Right atrium auricular region (tissue), 2 donors: ENCODE data around the gene POC1B. TPM values are rescaled to one million over a fixed set of nuclear protein-coding genes. Genes with fewer than 3 reads are reported as not detected.

Experiments used
- DNase-seq: peaks from one replicate; pipeline ENCODE4 v3.0.0-alpha.2; 2019; ENCODE audit warnings: low spot score
- H3K27ac ChIP-seq, 2 donors: fragments of 200-600 bp; sonication (generic); 1 replicate in 1 of 2; 2 replicates in 1 of 2; pipeline ENCODE4 v1.5.1; 2016 to 2019
- H3K27me3 ChIP-seq, 2 donors: fragments of 200-600 bp; sonication (generic); one replicate each; pipeline versions ENCODE4 v1.5.1 to v1.6.0; 2017 to 2019
- H3K36me3 ChIP-seq: fragments of 200-600 bp; sonication (generic); one replicate; pipeline ENCODE4 v1.5.1; 2016
- H3K4me1 ChIP-seq, 2 donors: fragments of 200-600 bp; sonication (generic); one replicate each; pipeline versions ENCODE4 v1.5.1 to v1.6.0; 2017 to 2019
- H3K4me3 ChIP-seq, 2 donors: fragments of 200-600 bp; sonication (generic); 1 replicate in 1 of 2; 2 replicates in 1 of 2; pipeline ENCODE4 v1.5.1; 2017 to 2019; ENCODE audit warnings: mild to moderate bottlenecking in 1 of 2, moderate library complexity in 1 of 2
- H3K9me3 ChIP-seq, 2 donors: fragments of 200-600 bp; sonication (generic); one replicate each; pipeline ENCODE4 v1.5.1; 2019
- CTCF ChIP-seq, 2 donors: fragments of 200-600 bp; sonication (generic); IDR thresholded peaks; one replicate each; pipeline ENCODE4 v1.5.1; 2019; ENCODE audit warnings: antibody characterized with exemption in 2 of 2
- total RNA-seq, 2 donors: library from RNA; depleted of rRNA; stranded (reverse); fragments of >200 nt; gene quantifications; one replicate each; pipeline ENCODE4 v1.1.0, GENCODE V29; 2016

The POC1B gene
- total RNA-seq, 2 donors from 2014 or later, result 9.8 to 10.6 TPM

GRCh38 chr12:89421092-89421835 is 104.6 kb downstream of the POC1B start:
- Histone ChIP-seq H3K27me3 (no peaks in the 10 kb centered on the region), H3K9me3 (no peaks in the 10 kb centered on the region), H3K27ac (peak overlapping the region in 1 of 2 donors; percentile 46), H3K4me1 (peaks cover 0 to 6% of the 10 kb centered on the region in 2 donors), H3K36me3 (no peaks in the 10 kb centered on the region), H3K4me3 (no peak overlapping the region)
- peak in 1 of 2 donors; percentile 29 for TF ChIP-seq CTCF (IDR thresholded peaks at IDR 0.05)
- no peak for DNase-seq

DNA sequence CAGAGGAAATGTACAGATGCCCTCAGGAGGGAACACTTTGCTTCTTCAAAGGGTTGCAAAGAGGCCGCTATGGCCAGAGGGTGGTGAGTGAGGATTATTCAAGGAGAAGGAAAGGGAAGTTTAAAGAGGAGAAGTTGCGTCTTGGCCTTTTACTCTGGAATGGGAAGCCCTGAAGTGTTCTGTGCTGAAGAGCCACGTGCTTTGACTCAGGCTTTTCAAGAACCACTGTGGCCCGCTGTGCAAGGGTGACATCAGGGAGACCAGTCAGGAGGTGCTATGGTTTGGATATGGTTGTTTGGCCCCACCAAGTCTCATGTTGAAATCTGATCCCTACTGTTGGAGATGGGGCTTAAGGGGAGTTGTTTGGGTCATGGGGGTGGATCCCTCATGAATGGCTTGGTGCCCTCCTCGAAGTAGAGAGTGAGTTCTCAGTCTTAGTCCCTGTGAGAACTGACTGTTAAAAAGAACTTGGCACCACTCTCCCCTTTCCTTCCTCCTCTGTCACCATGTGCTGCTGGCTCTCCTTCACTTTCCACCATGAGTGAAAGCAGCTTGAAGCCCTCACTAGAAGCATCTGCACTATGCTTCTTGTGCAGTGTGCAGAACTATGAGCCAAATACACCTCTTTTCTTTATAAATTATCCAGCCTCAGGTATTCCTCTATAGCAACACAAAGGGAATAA is 107.5 kb downstream of the POC1B start:
- no peaks in the 10 kb centered on the region for H3K27me3 ChIP-seq
- no peak for DNase-seq
- H3K4me1 ChIP-seq, result peaks cover 0 to 6% of the 10 kb centered on the region in 2 donors
- no peak overlapping the region for H3K4me3 ChIP-seq
- H3K27ac ChIP-seq, result no peak overlapping the region
- no peaks in the 10 kb centered on the region for H3K36me3 ChIP-seq
- TF ChIP-seq CTCF (IDR thresholded peaks at IDR 0.05), result no peak
- no peaks in the 10 kb centered on the region for H3K9me3 ChIP-seq

DNA sequence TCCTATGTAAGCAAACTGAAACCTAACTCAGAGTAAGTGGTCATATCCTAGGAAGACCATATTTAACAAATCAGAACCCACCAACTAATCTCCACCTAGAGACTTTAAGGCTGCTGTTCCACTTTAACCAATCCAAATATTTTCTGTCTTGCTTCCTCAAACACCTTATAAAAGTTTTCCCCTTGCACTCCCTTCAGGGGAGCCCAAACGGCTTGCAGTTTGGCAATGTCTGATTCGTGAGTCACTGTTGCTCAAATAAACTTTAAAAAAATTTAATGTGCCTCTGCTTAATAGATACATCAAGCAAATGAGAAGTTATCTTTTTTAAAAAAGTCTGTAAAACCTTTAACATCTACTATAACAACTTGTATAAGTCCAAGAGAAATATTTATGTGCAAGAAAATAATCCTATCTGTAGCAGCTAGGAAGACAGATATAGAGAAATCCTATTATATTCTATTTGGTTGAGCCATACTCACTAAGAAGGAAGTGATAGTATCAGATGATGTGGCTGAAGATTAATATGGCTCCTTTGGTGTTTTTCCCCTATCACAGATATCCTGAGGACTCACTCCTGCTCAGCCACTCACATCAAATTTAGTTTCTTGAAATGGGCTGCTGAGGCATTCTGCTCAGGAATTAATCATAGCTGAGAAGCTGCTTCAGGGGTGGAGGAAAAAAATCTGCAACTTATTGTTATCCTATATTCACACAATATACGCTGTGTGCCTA is 108.4 kb downstream of the POC1B start:
- H3K9me3 ChIP-seq, result no peaks in the 10 kb centered on the region
- no peaks in the 10 kb centered on the region for H3K27me3 ChIP-seq
- no peaks in the 10 kb centered on the region for H3K36me3 ChIP-seq
- H3K27ac ChIP-seq, result no peak overlapping the region
- TF ChIP-seq CTCF (IDR thresholded peaks at IDR 0.05), result no peak
- no peak overlapping the region for H3K4me3 ChIP-seq
- no peak for DNase-seq
- peaks cover 0 to 6% of the 10 kb centered on the region in 2 donors for H3K4me1 ChIP-seq

DNA sequence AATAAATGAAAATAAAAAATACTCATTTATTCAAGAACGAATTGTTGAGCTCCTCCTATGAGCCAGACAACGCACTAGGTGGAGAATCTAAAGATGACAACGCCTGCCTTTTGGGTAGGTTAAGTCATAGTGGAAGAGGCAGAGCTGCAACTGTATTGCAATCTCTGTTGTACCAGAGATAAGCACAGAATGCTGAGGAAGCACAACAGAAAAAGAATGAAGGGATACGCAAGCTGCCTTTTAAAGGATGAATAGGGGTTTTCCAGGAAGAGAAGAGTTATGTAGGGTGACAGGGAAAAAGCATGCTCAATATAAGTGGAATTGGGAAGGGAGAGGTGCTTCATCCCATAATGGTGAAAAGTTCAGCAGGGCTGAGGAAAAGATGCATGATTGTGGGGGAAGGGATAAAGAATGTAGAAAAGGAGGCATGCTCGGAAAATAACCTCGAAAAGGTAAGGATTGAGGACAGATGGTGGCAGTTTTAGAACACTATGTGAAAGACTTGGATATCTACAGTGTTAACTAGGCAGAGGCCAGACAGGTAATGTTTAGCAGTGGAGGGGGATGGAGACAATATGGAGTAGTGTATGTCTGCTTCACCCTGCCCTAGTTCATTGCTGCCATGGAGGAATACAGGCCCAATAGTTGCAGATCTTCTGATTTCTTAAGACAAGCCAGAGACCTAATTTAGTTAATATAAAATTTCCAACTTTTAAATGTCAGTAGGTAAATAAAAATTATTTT is 109.6 kb downstream of the POC1B start:
- no peak overlapping the region for H3K4me3 ChIP-seq
- DNase-seq, result no peak
- H3K27ac ChIP-seq, result no peak overlapping the region
- no peaks in the 10 kb centered on the region for H3K36me3 ChIP-seq
- TF ChIP-seq CTCF (IDR thresholded peaks at IDR 0.05), result no peak
- no peaks in the 10 kb centered on the region for H3K27me3 ChIP-seq
- H3K4me1 ChIP-seq, result peaks cover 0 to 3% of the 10 kb centered on the region in 2 donors
- H3K9me3 ChIP-seq, result no peaks in the 10 kb centered on the region

GRCh38 chr12:89414851-89415250 is 111.0 kb downstream of the POC1B start:
- Histone ChIP-seq H3K36me3 (no peaks in the 10 kb centered on the region), H3K4me3 (no peak overlapping the region), H3K27me3 (no peaks in the 10 kb centered on the region), H3K4me1 (no peaks in the 10 kb centered on the region), H3K27ac (no peak overlapping the region), H3K9me3 (no peaks in the 10 kb centered on the region)
- no peak for DNase-seq
- TF ChIP-seq CTCF (IDR thresholded peaks at IDR 0.05), result no peak
